Adrenal gland (tissue), 12 donors: ENCODE measurements around the gene PKNOX1. TPM values are rescaled to one million over a fixed set of nuclear protein-coding genes. Genes with fewer than 3 reads are reported as not detected.

Source experiments
- DNase-seq, 7 donors: peaks; one replicate each; pipeline ENCODE4 v3.0.0-alpha.2; 2019 to 2020
- H3K27ac ChIP-seq, 5 donors: fragments of 200-600 bp; sonication (generic) in 4 of 5; 1 replicate in 3 of 5; 2 replicates in 2 of 5; pipeline versions ENCODE4 v1.5.1 to v1.8.0; 2016 to 2020; ENCODE audit warnings: mild to moderate bottlenecking in 1 of 5
- H3K27me3 ChIP-seq: fragments of 200-600 bp; 2 replicates; pipeline ENCODE4 v1.8.0; 2021
- H3K36me3 ChIP-seq, 2 donors: fragments of 200-600 bp; replicated peaks in 1 of 2; 1 replicate in 1 of 2; 2 replicates in 1 of 2; pipeline versions ENCODE4 v1.5.1 to v1.8.0; 2018 to 2022
- H3K4me1 ChIP-seq, 2 donors: fragments of 200-600 bp; replicated peaks in 1 of 2; 1 replicate in 1 of 2; 2 replicates in 1 of 2; pipeline versions ENCODE4 v1.5.1 to v1.8.0; 2018 to 2021
- H3K4me3 ChIP-seq, 4 donors: fragments of 200-600 bp; sonication (generic) in 3 of 4; one replicate each; pipeline ENCODE4 v1.5.1; 2016 to 2018
- H3K9me3 ChIP-seq, 3 donors: fragments of 200-600 bp; sonication (generic) in 1 of 3; replicated peaks in 1 of 3; 1 replicate in 2 of 3; 2 replicates in 1 of 3; pipeline versions ENCODE4 v1.5.1 to v1.8.0; 2016 to 2021
- CTCF ChIP-seq, 6 experiments: fragments of 450-650 bp in 4 of 6; fragments of 200-600 bp in 2 of 6; sonication (generic) in 1 of 6; IDR thresholded peaks; 1 replicate in 5 of 6; 2 replicates in 1 of 6; pipeline versions ENCODE4 v1.5.1 to v1.8.0; 2016 to 2021; ENCODE audit warnings: antibody characterized with exemption in 6 of 6, mild to moderate bottlenecking in 2 of 6, moderate library complexity in 1 of 6
- POLR2A ChIP-seq, 2 donors: fragments of 450-650 bp; IDR thresholded peaks; one replicate each; pipeline ENCODE4 v1.6.1; 2017; ENCODE audit warnings: antibody characterized with exemption in 2 of 2, mild to moderate bottlenecking in 2 of 2, moderate library complexity in 1 of 2
- WGBS, 4 donors: extraction: QIAGEN DNeasy Blood & Tissue Kit in 2 of 4; methylation state at CpG; one replicate each; pipeline versions ENCODE4 v1.1.5 to v1.1.7; 2013 to 2017; 5-methylcytosine and 5-hydroxymethylcytosine counted together
- intact Hi-C, 2 donors: fragments of 100-400 bp; cut with DNase I; formaldehyde crosslinking; loops; one replicate each; pipeline versions ENCODE4 v1.14.1 to v1.15.0; 2022 to 2023
- polyA plus RNA-seq, 3 donors: library from polyadenylated mRNA; stranded (reverse); fragments of 200-250 nt in 2 of 3; fragments of 350-450 nt in 1 of 3; fragmentation: Illumina TruSeq in 1 of 3; extraction: RNeasy Lipid Tissue Mini Kit (QIAGEN cat#74804) in 1 of 3; gene quantifications; one replicate each; pipeline ENCODE4 v1.2.3, GENCODE V29; 2013 to 2014
- total RNA-seq, 9 donors: library from RNA; depleted of rRNA in 4 of 9; stranded (reverse); fragments of >200 nt in 4 of 9; fragments of 120-200 nt in 1 of 9; fragmentation: NEBNext Ultra II Directional in 1 of 9; extraction: Animal tissue kit (Norgen Biotek cat#: 25700) in 1 of 9; gene quantifications; one replicate each; pipeline versions ENCODE4 v1.1.0 to v1.2.4, GENCODE V29; 2013 to 2023
- donor health status: healthy with polysubstance abuse.
- donor health status: Bipolar disorder and iron deficiency.
- donor health status: DM: yes; HTN: yes; CAD: no.
- donor health status: DM: no; HTN: no; CAD: no.
- donor health status: DM: no; HTN: no; CAD: no.
- donor health status: DM: yes; HTN: yes; CAD: no.

Gene PKNOX1
- total and polyA plus RNA-seq, 12 donors = 8.2 to 21.7 (median 12.6) TPM

GRCh38 chr21:43025636-43026180 lies 51.3 kb downstream of the PKNOX1 start:
- H3K27ac ChIP-seq = no peak overlapping the region
- H3K36me3 ChIP-seq = peaks cover 0 to 47% of the 10 kb centered on the region in 2 donors
- H3K4me1 ChIP-seq = no peaks in the 10 kb centered on the region
- no peaks in the 10 kb centered on the region for H3K27me3 ChIP-seq
- intact Hi-C loops = no loop called here
- no peak for DNase-seq
- H3K4me3 ChIP-seq = no peak overlapping the region
- no peaks in the 10 kb centered on the region for H3K9me3 ChIP-seq
- TF ChIP-seq CTCF (IDR thresholded peaks at IDR 0.05) (no peak), POLR2A (IDR thresholded peaks at IDR 0.05) (no peak)
- WGBS, 4 donors = 88 to 91% (median 91%) methylated on average over 6 of the region's 6 CpGs

- WGBS, 4 donors = 90 to 93% (median 92%) methylated on average over 24 to 27 of the region's 27 CpGs
- peaks cover 0 to 32% of the 10 kb centered on the region in 2 donors for H3K36me3 ChIP-seq
- no peaks in the 10 kb centered on the region for H3K27me3 ChIP-seq
These were observed 53.7 kb downstream of the PKNOX1 start for GRCh38 chr21:43027846-43028731.

GRCh38 chr21:43029785-43030184 lies 55.4 kb downstream of the PKNOX1 start:
- H3K36me3 ChIP-seq = peaks cover 0 to 23% of the 10 kb centered on the region in 2 donors
- no peak for DNase-seq
- H3K9me3 ChIP-seq = no peaks in the 10 kb centered on the region
- TF ChIP-seq CTCF (IDR thresholded peaks at IDR 0.05) (no peak), POLR2A (IDR thresholded peaks at IDR 0.05) (no peak)
- intact Hi-C loops = no loop called here
- 92 to 96% (median 94%) methylated on average over 13 of the region's 13 CpGs for WGBS, 4 donors
- no peaks in the 10 kb centered on the region for H3K4me1 ChIP-seq
- H3K27me3 ChIP-seq = no peaks in the 10 kb centered on the region
- no peak overlapping the region for H3K4me3 ChIP-seq
- no peak overlapping the region for H3K27ac ChIP-seq

More at GRCh38 chr21:43027846-43028731, 53.7 kb downstream of the PKNOX1 start:
- no peak overlapping the region for H3K4me3 ChIP-seq
- intact Hi-C loops = no loop called here
- H3K27ac ChIP-seq = no peak overlapping the region
- H3K4me1 ChIP-seq = no peaks in the 10 kb centered on the region
- TF ChIP-seq CTCF (IDR thresholded peaks at IDR 0.05) = no peak
- no peak for TF ChIP-seq POLR2A (IDR thresholded peaks at IDR 0.05)
- no peak for DNase-seq
- H3K9me3 ChIP-seq = no peaks in the 10 kb centered on the region

- DNase-seq = no peak
- peaks cover 0 to 16% of the 10 kb centered on the region in 2 donors for H3K36me3 ChIP-seq
- no peaks in the 10 kb centered on the region for H3K4me1 ChIP-seq
- WGBS, 4 donors = 86 to 94% (median 92%) methylated on average over 12 of the region's 12 CpGs
- TF ChIP-seq CTCF (IDR thresholded peaks at IDR 0.05) (no peak), POLR2A (IDR thresholded peaks at IDR 0.05) (no peak)
- H3K4me3 ChIP-seq = no peak overlapping the region
- H3K27ac ChIP-seq = no peak overlapping the region
- no peaks in the 10 kb centered on the region for H3K9me3 ChIP-seq
- H3K27me3 ChIP-seq = no peaks in the 10 kb centered on the region
- intact Hi-C loops = no loop called here
These were observed 56.8 kb downstream of the PKNOX1 start for GRCh38 chr21:43031121-43031619.
